ENCODE data around the gene PLA2G12A.

PLA2G12A gene

GRCh38 chr4:109723110-109723509 is 6.8 kb downstream of the PLA2G12A start:
- CTCF ChIA-PET: no interaction called here
- no peak for TF ChIP-seq BHLHE40 (IDR thresholded peaks at IDR 0.05; ENCODE audit: borderline replicate concordance)
- TF ChIP-seq, protein P1, sequence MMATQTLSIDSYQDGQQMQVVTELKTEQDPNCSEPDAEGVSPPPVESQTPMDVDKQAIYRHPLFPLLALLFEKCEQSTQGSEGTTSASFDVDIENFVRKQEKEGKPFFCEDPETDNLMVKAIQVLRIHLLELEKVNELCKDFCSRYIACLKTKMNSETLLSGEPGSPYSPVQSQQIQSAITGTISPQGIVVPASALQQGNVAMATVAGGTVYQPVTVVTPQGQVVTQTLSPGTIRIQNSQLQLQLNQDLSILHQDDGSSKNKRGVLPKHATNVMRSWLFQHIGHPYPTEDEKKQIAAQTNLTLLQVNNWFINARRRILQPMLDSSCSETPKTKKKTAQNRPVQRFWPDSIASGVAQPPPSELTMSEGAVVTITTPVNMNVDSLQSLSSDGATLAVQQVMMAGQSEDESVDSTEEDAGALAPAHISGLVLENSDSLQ (IDR thresholded peaks at IDR 0.05): no peak
- TF ChIP-seq CTBP1 (IDR thresholded peaks at IDR 0.05; ENCODE audit: borderline replicate concordance): no peak
- TF ChIP-seq ZNF384 (IDR thresholded peaks at IDR 0.05): no peak
- TF ChIP-seq FOXK2 (IDR thresholded peaks at IDR 0.05): no peak
- TF ChIP-seq NFRKB (IDR thresholded peaks at IDR 0.05): no peak
- TF ChIP-seq FOXA1 (IDR thresholded peaks at IDR 0.05): no peak
- no peak for TF ChIP-seq HDGF (IDR thresholded peaks at IDR 0.05; ENCODE audit: borderline replicate concordance)
- TF ChIP-seq ELF4 (IDR thresholded peaks at IDR 0.05): no peak
- no peak for TF ChIP-seq TARDBP (IDR thresholded peaks at IDR 0.05)
- no peak for TF ChIP-seq FOXM1 (IDR thresholded peaks at IDR 0.05; ENCODE audit: borderline replicate concordance)
- no peak for TF ChIP-seq SP1 (IDR thresholded peaks at IDR 0.05)
- no peak for TF ChIP-seq L3MBTL2 (conservative IDR thresholded peaks at IDR 0.05)
- POLR2A ChIA-PET: no interaction called here
- no peak for DNase-seq (ENCODE audit: extremely low spot score)

- no peak for DNase-seq (ENCODE audit: extremely low spot score)
- POLR2A ChIA-PET: no interaction called here
- CTCF ChIA-PET: no interaction called here
- TF ChIP-seq BHLHE40 (IDR thresholded peaks at IDR 0.05; ENCODE audit: borderline replicate concordance): no peak
Observed at GRCh38 chr4:109722357-109722756, 7.5 kb downstream of the PLA2G12A start.

GRCh38 chr4:109721033-109721432 is 8.8 kb downstream of the PLA2G12A start:
- no peak for DNase-seq (ENCODE audit: extremely low spot score)
- ChIA-PET CTCF (no interaction called here), POLR2A (no interaction called here)
- no peak for TF ChIP-seq FOXK2 (IDR thresholded peaks at IDR 0.05)
- TF ChIP-seq NFRKB (IDR thresholded peaks at IDR 0.05): no peak

DNA sequence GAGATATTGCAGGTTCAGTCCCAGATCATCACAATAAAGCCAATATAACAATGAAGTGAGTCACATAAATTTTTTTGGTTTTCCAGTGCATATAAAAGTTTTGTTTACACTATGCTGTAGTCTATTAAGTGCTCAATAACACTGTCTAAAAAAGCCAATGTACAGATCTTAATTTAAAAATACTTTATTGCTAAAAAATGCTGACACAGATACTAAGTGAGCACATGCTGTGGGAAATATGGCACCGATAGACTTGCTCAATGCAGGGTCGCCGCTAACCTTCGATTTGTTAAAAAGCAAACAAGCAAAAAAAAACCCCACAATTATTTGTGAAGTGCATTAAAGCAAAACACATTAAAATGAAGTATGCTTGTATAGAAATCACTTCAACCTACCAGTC is 10.3 kb downstream of the PLA2G12A start:
- DNase-seq (ENCODE audit: extremely low spot score): no peak
- ChIA-PET POLR2A (no interaction called here), CTCF (no interaction called here)
- no peak for TF ChIP-seq ZNF384 (IDR thresholded peaks at IDR 0.05)
- TF ChIP-seq, protein P1 (IDR thresholded peaks at IDR 0.05): no peak
- TF ChIP-seq ARNT (IDR thresholded peaks at IDR 0.05): no peak
- TF ChIP-seq FOXM1 (IDR thresholded peaks at IDR 0.05; ENCODE audit: borderline replicate concordance): no peak
- no peak for TF ChIP-seq L3MBTL2 (conservative IDR thresholded peaks at IDR 0.05)
- TF ChIP-seq SP1 (IDR thresholded peaks at IDR 0.05): no peak
- TF ChIP-seq ELF4 (IDR thresholded peaks at IDR 0.05): no peak
- no peak for TF ChIP-seq FOXA1 (IDR thresholded peaks at IDR 0.05)
- TF ChIP-seq CTBP1 (IDR thresholded peaks at IDR 0.05; ENCODE audit: borderline replicate concordance): no peak
- no peak for TF ChIP-seq HDGF (IDR thresholded peaks at IDR 0.05; ENCODE audit: borderline replicate concordance)
- no peak for TF ChIP-seq FOXK2 (IDR thresholded peaks at IDR 0.05)
- no peak for TF ChIP-seq LEF1 (IDR thresholded peaks at IDR 0.05; ENCODE audit: borderline replicate concordance)
- TF ChIP-seq BHLHE40 (IDR thresholded peaks at IDR 0.05; ENCODE audit: borderline replicate concordance): no peak
- TF ChIP-seq TARDBP (IDR thresholded peaks at IDR 0.05): no peak
- no peak for TF ChIP-seq SUZ12 (IDR thresholded peaks at IDR 0.05)

DNA sequence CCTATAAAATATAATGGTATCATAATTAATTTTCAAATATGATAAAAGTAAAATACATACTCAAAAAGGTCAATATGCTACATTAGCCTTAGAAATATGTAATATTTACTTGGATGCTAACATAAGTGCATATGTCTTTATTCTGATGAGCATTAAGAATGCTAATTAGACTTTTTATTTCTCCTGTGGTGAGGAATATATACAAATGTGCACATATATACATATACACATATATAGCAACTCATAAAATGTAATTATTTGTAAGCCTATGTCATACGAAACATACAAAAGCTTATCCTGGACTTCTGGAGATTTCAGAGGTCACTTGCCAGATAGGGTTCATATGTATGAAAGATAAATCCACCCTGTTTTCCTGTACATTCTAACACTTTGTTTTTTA is 11.1 kb downstream of the PLA2G12A start:
- no peak for TF ChIP-seq LEF1 (IDR thresholded peaks at IDR 0.05; ENCODE audit: borderline replicate concordance)
- TF ChIP-seq, protein P1 (IDR thresholded peaks at IDR 0.05): no peak
- no peak for TF ChIP-seq L3MBTL2 (conservative IDR thresholded peaks at IDR 0.05)
- no peak for TF ChIP-seq ZNF384 (IDR thresholded peaks at IDR 0.05)
- TF ChIP-seq SP1 (IDR thresholded peaks at IDR 0.05): no peak
- no peak for TF ChIP-seq ELF4 (IDR thresholded peaks at IDR 0.05)
- TF ChIP-seq FOXK2 (IDR thresholded peaks at IDR 0.05): no peak
- no peak for TF ChIP-seq HDGF (IDR thresholded peaks at IDR 0.05; ENCODE audit: borderline replicate concordance)
- TF ChIP-seq CTBP1 (IDR thresholded peaks at IDR 0.05; ENCODE audit: borderline replicate concordance): no peak
- no peak for TF ChIP-seq TARDBP (IDR thresholded peaks at IDR 0.05)
- no peak for TF ChIP-seq ARNT (IDR thresholded peaks at IDR 0.05)
- no peak for TF ChIP-seq BHLHE40 (IDR thresholded peaks at IDR 0.05; ENCODE audit: borderline replicate concordance)
- TF ChIP-seq NFRKB (IDR thresholded peaks at IDR 0.05): no peak
- TF ChIP-seq FOXA1 (IDR thresholded peaks at IDR 0.05): no peak
- POLR2A ChIA-PET: no interaction called here
- DNase-seq (ENCODE audit: extremely low spot score): no peak
- CTCF ChIA-PET: no interaction called here

GRCh38 chr4:109713500-109713899 is 16.4 kb downstream of the PLA2G12A start:
- TF ChIP-seq HDGF (IDR thresholded peaks at IDR 0.05; ENCODE audit: borderline replicate concordance): no peak
- POLR2A ChIA-PET: no interaction called here
- CTCF ChIA-PET: no interaction called here
- DNase-seq (ENCODE audit: extremely low spot score): no peak

DNA sequence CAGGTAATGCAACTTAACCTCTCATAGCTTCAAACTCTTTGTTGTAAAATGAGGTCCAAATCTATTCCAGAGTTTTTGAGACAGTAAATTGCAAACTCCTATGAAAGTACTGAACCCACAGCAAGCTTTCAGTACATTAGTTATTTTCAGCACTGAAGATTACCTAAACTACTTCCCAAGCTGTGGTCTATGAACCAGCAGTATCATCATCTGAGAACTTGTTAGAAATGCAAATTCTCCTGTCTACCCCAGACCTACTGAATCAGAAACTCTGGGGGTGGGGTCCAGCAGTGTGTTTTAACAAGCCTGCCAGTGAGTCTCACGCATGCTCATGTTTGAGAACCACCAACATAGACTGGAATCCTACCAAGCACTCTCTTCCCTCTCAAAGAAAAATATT is 20.9 kb downstream of the PLA2G12A start:
- DNase-seq (ENCODE audit: extremely low spot score): no peak
- no peak for TF ChIP-seq ARNT (IDR thresholded peaks at IDR 0.05)
- TF ChIP-seq CTBP1 (IDR thresholded peaks at IDR 0.05; ENCODE audit: borderline replicate concordance): no peak
- TF ChIP-seq SP1 (IDR thresholded peaks at IDR 0.05): no peak
- no peak for TF ChIP-seq LEF1 (IDR thresholded peaks at IDR 0.05; ENCODE audit: borderline replicate concordance)
- no peak for TF ChIP-seq TARDBP (IDR thresholded peaks at IDR 0.05)
- TF ChIP-seq BHLHE40 (IDR thresholded peaks at IDR 0.05; ENCODE audit: borderline replicate concordance): no peak
- TF ChIP-seq FOXK2 (IDR thresholded peaks at IDR 0.05): no peak
- TF ChIP-seq FOXA1 (IDR thresholded peaks at IDR 0.05): no peak
- TF ChIP-seq HDGF (IDR thresholded peaks at IDR 0.05; ENCODE audit: borderline replicate concordance): no peak
- TF ChIP-seq FOXM1 (IDR thresholded peaks at IDR 0.05; ENCODE audit: borderline replicate concordance): no peak
- no peak for TF ChIP-seq SUZ12 (IDR thresholded peaks at IDR 0.05)
- no peak for TF ChIP-seq NFRKB (IDR thresholded peaks at IDR 0.05)
- TF ChIP-seq L3MBTL2 (conservative IDR thresholded peaks at IDR 0.05): no peak
- no peak for TF ChIP-seq ZNF384 (IDR thresholded peaks at IDR 0.05)
- TF ChIP-seq, protein P1 (IDR thresholded peaks at IDR 0.05): no peak
- TF ChIP-seq ELF4 (IDR thresholded peaks at IDR 0.05): no peak
- ChIA-PET CTCF (no interaction called here), POLR2A (no interaction called here)
